Hypothalamus (tissue), 51 donors: ENCODE results near the gene SH3RF3.

Experiments
- DNase-seq, 51 donors: peaks; one replicate each; lab custom pipeline; 2025; lab: John Stamatoyannopoulos, UW

Gene SH3RF3

GRCh38 chr2:109549016-109549590, 420.1 kb downstream of the SH3RF3 start:
- DNase-seq = no peak
